Neural crest cell (in vitro differentiated cells): ENCODE data around the gene KCNAB2. TPM values are rescaled to one million over a fixed set of nuclear protein-coding genes. Genes with fewer than 3 reads are reported as not detected.
"Not testable (repeated sequence)": the region's sequence is repeated elsewhere in the genome, so short reads cannot be mapped to it uniquely, and the experiment has no call there.

Source experiments
- DNase-seq: peaks from one replicate; pipeline ENCODE4 v3.0.0; 2021; ENCODE audit warnings: low read depth, mixed read lengths, low spot score
- H3K27ac Mint-ChIP-seq: one replicate; pipeline ENCODE4 v1.8.0; 2021; ENCODE audit warnings: mild to moderate bottlenecking, mixed read lengths; ENCODE audit not compliant: unreplicated experiment
- H3K27me3 Mint-ChIP-seq: 2 replicates; pipeline ENCODE4 v1.8.0; 2021; ENCODE audit warnings: low read depth, mild to moderate bottlenecking, mixed read lengths
- H3K36me3 Mint-ChIP-seq: 2 replicates; pipeline ENCODE4 v1.8.0; 2021; ENCODE audit warnings: low read depth, mild to moderate bottlenecking, mixed read lengths
- H3K4me1 Mint-ChIP-seq: 2 replicates; pipeline ENCODE4 v1.8.0; 2021; ENCODE audit warnings: mixed read lengths
- H3K4me3 Mint-ChIP-seq: one replicate; pipeline ENCODE4 v1.8.0; 2021; ENCODE audit warnings: mild to moderate bottlenecking, mixed read lengths
- H3K9me3 Mint-ChIP-seq: 2 replicates; pipeline ENCODE4 v1.8.0; 2021; ENCODE audit warnings: mixed read lengths
- CTCF ChIP-seq: fragments of 200-600 bp; sonication (generic); conservative IDR thresholded peaks from 2 replicates; pipeline ENCODE4 v1.5.0; 2021; ENCODE audit warnings: antibody characterized with exemption, mild to moderate bottlenecking
- total RNA-seq: library from RNA; stranded (reverse); gene quantifications from 2 replicates; pipeline ENCODE4 v1.2.1, GENCODE V29; 2021

The KCNAB2 gene
- total RNA-seq, 1 donor from 2014 or later: 8.3 TPM

GRCh38 chr1:6011946-6012258 is 33.8 kb upstream of the KCNAB2 start:
- TF ChIP-seq CTCF: no peak
- no peak overlapping the region for H3K4me3 Mint-ChIP-seq
- no peaks in the 10 kb centered on the region for H3K36me3 Mint-ChIP-seq
- peaks cover 13% of the 10 kb centered on the region for H3K4me1 Mint-ChIP-seq
- no peaks in the 10 kb centered on the region for H3K9me3 Mint-ChIP-seq
- H3K27me3 Mint-ChIP-seq: no peaks in the 10 kb centered on the region
- DNase-seq: no peak
- no peak overlapping the region for H3K27ac Mint-ChIP-seq

- no peaks in the 10 kb centered on the region for H3K27me3 Mint-ChIP-seq
- H3K9me3 Mint-ChIP-seq: no peaks in the 10 kb centered on the region
- no peak for TF ChIP-seq CTCF
- no peak overlapping the region for H3K27ac Mint-ChIP-seq
- H3K4me1 Mint-ChIP-seq: peaks cover 14% of the 10 kb centered on the region
- no peak for DNase-seq
- H3K4me3 Mint-ChIP-seq: no peak overlapping the region
- no peaks in the 10 kb centered on the region for H3K36me3 Mint-ChIP-seq
These were observed 33.0 kb upstream of the KCNAB2 start for GRCh38 chr1:6012529-6013318.

DNA sequence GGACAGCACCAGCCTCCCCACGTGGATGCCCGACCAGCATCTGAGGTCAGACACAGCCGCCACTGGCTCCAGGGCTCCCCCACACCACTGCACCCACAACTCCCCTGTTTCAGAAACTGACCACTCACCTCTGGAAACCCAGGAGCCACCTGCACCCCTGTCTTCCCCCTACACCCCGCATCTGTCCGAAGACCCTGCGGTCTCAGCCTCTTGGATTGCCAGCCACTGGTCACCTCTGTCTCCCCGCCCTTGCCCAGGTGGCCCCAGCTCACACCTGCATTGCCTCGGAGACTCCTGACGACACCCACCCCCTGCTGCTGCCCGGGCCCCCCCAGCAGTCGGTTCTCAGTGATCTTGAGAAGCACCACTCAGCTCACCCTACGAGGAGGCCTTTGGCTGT is 32.2 kb upstream of the KCNAB2 start:
- Mint-ChIP-seq H3K36me3 (no peaks in the 10 kb centered on the region), H3K27me3 (no peaks in the 10 kb centered on the region), H3K4me3 (no peak overlapping the region), H3K4me1 (peaks cover 14% of the 10 kb centered on the region), H3K27ac (no peak overlapping the region), H3K9me3 (no peaks in the 10 kb centered on the region)
- no peak for TF ChIP-seq CTCF
- DNase-seq: no peak

DNA sequence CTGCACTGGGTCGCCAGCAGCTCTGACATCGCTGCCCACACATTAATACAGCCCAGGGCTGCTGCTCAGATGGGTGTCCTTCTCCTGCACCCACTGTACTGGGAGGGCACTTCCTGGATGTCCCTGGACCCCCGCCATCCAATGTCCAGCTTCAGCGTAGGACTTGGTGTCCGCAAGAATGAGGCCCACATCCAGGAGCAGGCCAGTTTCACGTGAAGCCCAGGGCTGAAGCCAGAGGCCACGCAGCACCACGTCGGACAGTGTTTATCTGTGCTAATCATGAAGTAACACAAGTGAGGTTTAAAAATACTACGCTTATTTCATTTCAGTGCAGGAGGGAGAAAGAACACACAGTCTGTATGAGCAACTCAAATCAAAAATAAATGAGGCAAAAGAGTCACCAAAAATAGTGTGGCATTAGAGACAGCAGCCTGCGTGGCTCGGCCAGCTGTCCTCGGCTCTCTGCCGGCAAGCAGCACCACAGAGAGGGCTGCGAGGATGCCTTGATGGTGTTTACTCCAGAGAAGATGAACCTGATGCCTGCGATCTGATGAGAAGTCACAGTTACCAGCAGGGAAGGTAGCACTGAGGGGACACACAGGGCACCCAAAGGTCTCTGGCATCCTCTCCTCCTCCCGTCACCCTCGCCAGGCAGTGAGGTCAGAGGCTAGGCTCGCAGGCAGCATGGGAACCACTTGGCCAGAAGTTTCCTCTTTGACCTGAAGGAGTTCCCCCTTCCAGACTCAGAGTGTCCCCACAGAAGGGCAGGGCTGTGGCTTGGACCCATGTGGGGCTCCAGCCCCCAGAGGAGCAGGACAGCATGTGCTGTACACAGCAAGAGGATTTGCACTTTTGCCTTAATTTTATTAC is 31.3 kb upstream of the KCNAB2 start:
- TF ChIP-seq CTCF: no peak
- no peak for DNase-seq
- Mint-ChIP-seq H3K27me3 (no peaks in the 10 kb centered on the region), H3K4me1 (peaks cover 13% of the 10 kb centered on the region), H3K4me3 (no peak overlapping the region), H3K36me3 (no peaks in the 10 kb centered on the region), H3K27ac (peak overlapping the region; percentile 12), H3K9me3 (no peaks in the 10 kb centered on the region)

DNA sequence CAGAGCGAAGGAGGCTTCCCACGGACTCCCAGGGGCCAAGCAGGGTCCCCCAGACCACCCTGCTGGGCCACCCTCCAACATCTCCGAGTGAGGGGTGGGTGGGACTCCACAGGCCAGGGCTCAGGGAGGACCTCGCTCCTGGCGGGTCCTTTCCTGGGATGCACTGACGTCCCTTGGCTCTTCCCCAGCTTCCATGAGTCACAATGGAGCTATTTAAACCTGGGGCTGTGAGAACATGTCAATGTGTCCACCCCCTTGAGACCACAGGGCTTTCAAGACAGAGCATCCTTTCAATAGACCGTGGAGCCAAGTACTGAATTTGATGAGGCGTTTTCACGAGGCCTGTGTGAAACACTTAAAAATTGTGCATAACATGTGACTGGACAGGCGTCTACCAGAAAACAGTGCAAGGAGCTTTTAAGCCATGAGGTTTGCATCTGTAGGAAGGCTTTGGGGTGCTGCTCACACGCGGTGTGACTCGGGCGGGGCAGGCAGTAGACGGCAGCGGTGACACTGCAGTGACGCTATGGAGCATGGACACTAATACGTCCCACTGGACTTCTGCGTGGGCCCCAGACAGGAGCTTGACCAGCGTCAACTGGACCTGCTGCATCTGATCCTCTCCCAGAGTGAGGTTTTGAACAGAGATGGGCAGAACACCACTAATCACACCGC is 29.4 kb upstream of the KCNAB2 start:
- no peak for DNase-seq
- no peaks in the 10 kb centered on the region for H3K9me3 Mint-ChIP-seq
- H3K27me3 Mint-ChIP-seq: no peaks in the 10 kb centered on the region
- peaks cover 9% of the 10 kb centered on the region for H3K4me1 Mint-ChIP-seq
- peak overlapping the region; percentile 70 for H3K27ac Mint-ChIP-seq
- no peak for TF ChIP-seq CTCF
- no peak overlapping the region for H3K4me3 Mint-ChIP-seq
- H3K36me3 Mint-ChIP-seq: no peaks in the 10 kb centered on the region

GRCh38 chr1:6017654-6018053 is 28.0 kb upstream of the KCNAB2 start:
- not testable (repeated sequence) for H3K4me1 Mint-ChIP-seq, DNase-seq, H3K4me3 Mint-ChIP-seq, H3K27me3 Mint-ChIP-seq, H3K36me3 Mint-ChIP-seq, H3K9me3 Mint-ChIP-seq, H3K27ac Mint-ChIP-seq
